ENCODE results near the gene CAMLG. TPM values are rescaled to one million over a fixed set of nuclear protein-coding genes. Genes with fewer than 3 reads are reported as not detected.
"Not testable (repeated sequence)": the region's sequence is repeated elsewhere in the genome, so short reads cannot be mapped to it uniquely, and the experiment has no call there.

The CAMLG gene
- total RNA-seq, 1 experiment from 2014 or later, result 29.8 TPM

- not testable (repeated sequence) for H3K27me3 ChIP-seq, H3K4me3 ChIP-seq, H3K9me3 ChIP-seq, DNase-seq
- H3K36me3 ChIP-seq, result peaks cover 90% of the 10 kb centered on the region
These were observed 29.4 kb downstream of the CAMLG start for GRCh38 chr5:134767528-134768291.

DNA sequence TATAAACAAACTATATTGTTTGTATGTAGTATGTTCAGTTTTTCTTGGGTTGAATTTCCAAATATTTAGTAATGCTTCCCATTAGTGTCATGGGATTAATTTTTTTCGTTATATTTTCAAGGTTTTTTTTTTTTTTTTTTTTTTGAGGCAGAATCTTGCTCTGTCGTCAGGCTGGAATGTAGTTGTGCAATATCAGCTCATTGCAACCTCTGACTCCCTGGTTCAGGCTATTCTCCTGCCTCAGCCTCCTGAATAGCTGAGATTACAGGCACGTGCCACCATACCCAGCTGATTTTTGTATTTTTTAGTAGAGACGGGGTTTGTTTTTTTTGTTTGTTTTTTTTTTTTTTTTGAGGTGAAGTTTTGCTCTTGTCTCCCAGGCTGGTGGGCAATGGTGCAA is 30.9 kb downstream of the CAMLG start:
- peak; percentile 49 for DNase-seq
- Histone ChIP-seq H3K4me3 (no peak overlapping the region), H3K36me3 (peaks cover 97% of the 10 kb centered on the region), H3K27me3 (no peaks in the 10 kb centered on the region), H3K9me3 (no peaks in the 10 kb centered on the region)

GRCh38 chr5:134772461-134773125 is 34.2 kb downstream of the CAMLG start:
- H3K27me3 ChIP-seq, result no peaks in the 10 kb centered on the region
- H3K4me3 ChIP-seq, result no peak overlapping the region
- DNase-seq, result no peak
- H3K9me3 ChIP-seq, result no peaks in the 10 kb centered on the region
- peaks cover 93% of the 10 kb centered on the region for H3K36me3 ChIP-seq

DNA sequence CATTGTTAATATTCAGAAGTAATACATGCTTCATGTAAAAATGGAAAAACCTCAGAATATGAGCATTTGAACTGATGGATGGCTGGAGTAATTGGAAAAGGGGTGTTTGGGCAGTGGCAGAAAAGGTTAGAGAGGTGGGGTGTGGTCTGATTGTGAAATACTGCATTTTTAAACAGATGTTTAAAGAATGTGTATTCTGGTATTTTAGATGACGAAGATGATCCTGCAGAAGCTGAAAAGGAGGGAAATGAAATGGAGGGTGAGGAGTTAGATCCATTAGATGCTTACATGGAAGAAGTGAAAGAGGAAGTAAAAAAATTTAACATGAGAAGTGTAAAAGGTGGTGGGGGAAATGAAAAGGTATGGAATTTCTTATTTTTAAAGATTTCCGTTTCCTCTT is 39.0 kb downstream of the CAMLG start:
- H3K9me3 ChIP-seq, result no peaks in the 10 kb centered on the region
- peaks cover 90% of the 10 kb centered on the region for H3K36me3 ChIP-seq
- no peak overlapping the region for H3K4me3 ChIP-seq
- H3K27me3 ChIP-seq, result no peaks in the 10 kb centered on the region
- no peak for DNase-seq

GRCh38 chr5:134784241-134784920 is 46.0 kb downstream of the CAMLG start:
- H3K36me3 ChIP-seq, result peaks cover 74% of the 10 kb centered on the region
- peak; percentile 59 for DNase-seq
- no peaks in the 10 kb centered on the region for H3K27me3 ChIP-seq

GRCh38 chr5:134784946-134785620 is 46.7 kb downstream of the CAMLG start:
- H3K36me3 ChIP-seq, result peaks cover 74% of the 10 kb centered on the region
- no peaks in the 10 kb centered on the region for H3K27me3 ChIP-seq
- no peak overlapping the region for H3K4me3 ChIP-seq
- peak; percentile 66 for DNase-seq
- no peaks in the 10 kb centered on the region for H3K9me3 ChIP-seq

More at GRCh38 chr5:134784241-134784920, 46.0 kb downstream of the CAMLG start:
- H3K9me3 ChIP-seq, result no peaks in the 10 kb centered on the region
- H3K4me3 ChIP-seq, result no peak overlapping the region

DNA sequence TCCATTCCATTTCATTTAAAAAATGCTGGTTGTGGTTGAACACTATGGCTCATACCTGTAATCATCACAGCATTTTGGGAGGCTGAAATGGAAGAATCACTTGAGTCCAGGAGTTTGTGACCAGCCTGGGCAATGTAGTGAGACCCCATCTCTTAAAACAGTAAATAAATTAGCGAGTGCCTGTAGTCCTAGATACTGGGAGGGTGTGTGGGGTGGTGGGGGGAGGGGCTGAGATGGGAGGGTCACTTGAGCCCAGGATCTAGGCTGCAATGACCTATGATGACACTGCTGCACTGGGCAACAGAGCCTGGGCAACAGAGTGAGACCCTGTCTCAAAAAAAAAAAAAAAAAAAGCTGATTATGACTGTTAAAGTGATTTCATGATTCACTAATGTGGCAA is 49.3 kb downstream of the CAMLG start:
- H3K36me3 ChIP-seq, result peaks cover 78% of the 10 kb centered on the region
- H3K4me3 ChIP-seq, result no peak overlapping the region
- DNase-seq, result no peak
- H3K27me3 ChIP-seq, result no peaks in the 10 kb centered on the region
- H3K9me3 ChIP-seq, result no peaks in the 10 kb centered on the region

GRCh38 chr5:134791580-134791979 is 53.2 kb downstream of the CAMLG start:
- Histone ChIP-seq H3K36me3 (peaks cover 92% of the 10 kb centered on the region), H3K9me3 (no peaks in the 10 kb centered on the region), H3K27me3 (no peaks in the 10 kb centered on the region), H3K4me3 (no peak overlapping the region)
- DNase-seq, result no peak

DNA sequence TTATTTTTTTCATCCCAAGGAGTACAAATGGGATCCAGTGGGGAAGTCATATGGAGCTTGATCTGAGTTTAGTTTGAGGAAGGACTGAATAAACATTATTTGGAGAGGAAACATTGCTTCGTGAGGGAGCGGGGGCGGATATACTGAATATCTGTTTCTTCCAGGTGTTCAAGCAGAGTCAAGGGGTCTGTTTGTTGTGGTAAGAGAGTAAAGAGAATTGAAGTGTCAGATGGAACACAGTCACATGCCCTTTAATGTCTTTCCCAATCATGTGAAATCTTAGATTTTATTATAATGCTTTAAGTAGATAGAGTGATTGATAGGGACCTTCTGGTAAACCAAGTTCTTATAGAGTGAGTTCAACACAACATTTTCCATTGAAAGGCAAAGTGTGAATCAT is 53.9 kb downstream of the CAMLG start:
- H3K27me3 ChIP-seq, result no peaks in the 10 kb centered on the region
- no peaks in the 10 kb centered on the region for H3K9me3 ChIP-seq
- no peak overlapping the region for H3K4me3 ChIP-seq
- peaks cover 88% of the 10 kb centered on the region for H3K36me3 ChIP-seq
- DNase-seq, result no peak

GRCh38 chr5:134793111-134793510 is 54.8 kb downstream of the CAMLG start:
- Histone ChIP-seq H3K4me3 (no peak overlapping the region), H3K36me3 (peaks cover 90% of the 10 kb centered on the region), H3K9me3 (no peaks in the 10 kb centered on the region), H3K27me3 (no peaks in the 10 kb centered on the region)
- DNase-seq, result no peak

- DNase-seq, result no peak
- H3K36me3 ChIP-seq, result peaks cover 92% of the 10 kb centered on the region
- H3K27me3 ChIP-seq, result no peaks in the 10 kb centered on the region
- no peak overlapping the region for H3K4me3 ChIP-seq
- no peaks in the 10 kb centered on the region for H3K9me3 ChIP-seq
These were observed 55.7 kb downstream of the CAMLG start for GRCh38 chr5:134794082-134794481.

- H3K4me3 ChIP-seq, result no peak overlapping the region
- no peaks in the 10 kb centered on the region for H3K9me3 ChIP-seq
- peaks cover 89% of the 10 kb centered on the region for H3K36me3 ChIP-seq
- DNase-seq, result no peak
- no peaks in the 10 kb centered on the region for H3K27me3 ChIP-seq
These were observed 56.5 kb downstream of the CAMLG start for GRCh38 chr5:134794819-134795218.

DNA sequence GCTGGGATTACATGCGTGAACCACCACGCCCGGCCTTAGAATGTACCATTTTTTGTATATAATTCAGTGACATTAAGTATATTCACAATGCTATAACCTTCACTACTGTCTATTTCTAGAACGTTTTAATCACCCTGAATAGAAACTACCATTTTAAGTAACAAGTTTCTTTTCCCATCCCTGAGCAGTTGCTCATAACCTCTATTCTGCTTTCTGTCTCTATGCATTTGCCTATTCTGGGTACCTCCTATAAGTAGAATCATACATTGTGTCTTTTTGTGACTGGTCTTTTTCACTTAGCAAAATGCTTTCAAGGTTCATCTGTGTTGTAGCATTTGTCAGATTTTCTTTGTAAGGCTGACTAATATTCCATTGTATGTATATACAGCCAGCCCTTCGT is 60.1 kb downstream of the CAMLG start:
- Histone ChIP-seq H3K36me3 (peaks cover 80% of the 10 kb centered on the region), H3K27me3 (no peaks in the 10 kb centered on the region), H3K4me3 (no peak overlapping the region), H3K9me3 (no peaks in the 10 kb centered on the region)
- DNase-seq, result no peak

Other genes with a start within 250 kb of the CAMLG start
- gene JADE2, start 212.9 kb upstream of the CAMLG start, total RNA-seq (2014; rRNA removed; shearing (Covaris generic); ENCODE audit: low replicate concordance), result 42.0 and 47.4 TPM in 2 replicates
- gene SAR1B, start 105.7 kb upstream of the CAMLG start, total RNA-seq (2014; rRNA removed; shearing (Covaris generic); ENCODE audit: low replicate concordance), result 81.1 and 98.2 TPM in 2 replicates
- 11.7 and 14.2 TPM in 2 replicates for gene SEC24A, start 89.8 kb upstream of the CAMLG start, total RNA-seq (2014; rRNA removed; shearing (Covaris generic); ENCODE audit: low replicate concordance)
- 14.3 and 16.4 TPM in 2 replicates for gene DDX46, start 20.2 kb downstream of the CAMLG start, total RNA-seq (2014; rRNA removed; shearing (Covaris generic); ENCODE audit: low replicate concordance)
- 26.2 and 37.6 TPM in 2 replicates for gene C5orf24, start 107.4 kb downstream of the CAMLG start, total RNA-seq (2014; rRNA removed; shearing (Covaris generic); ENCODE audit: low replicate concordance)
- 115 and 231 TPM in 2 replicates for gene TXNDC15, start 135.8 kb downstream of the CAMLG start, total RNA-seq (2014; rRNA removed; shearing (Covaris generic); ENCODE audit: low replicate concordance)
- 7.1 and 11.1 TPM in 2 replicates for gene PCBD2, start 166.6 kb downstream of the CAMLG start, total RNA-seq (2014; rRNA removed; shearing (Covaris generic); ENCODE audit: low replicate concordance)
- 0.59 and 1.5 TPM in 2 replicates for gene CATSPER3, start 229.4 kb downstream of the CAMLG start, total RNA-seq (2014; rRNA removed; shearing (Covaris generic); ENCODE audit: low replicate concordance)

All from MG63 (cell line).